ENCODE results near the gene INSC.
"Not testable (repeated sequence)": the region's sequence is repeated elsewhere in the genome, so short reads cannot be mapped to it uniquely, and the experiment has no call there.

INSC gene

DNA sequence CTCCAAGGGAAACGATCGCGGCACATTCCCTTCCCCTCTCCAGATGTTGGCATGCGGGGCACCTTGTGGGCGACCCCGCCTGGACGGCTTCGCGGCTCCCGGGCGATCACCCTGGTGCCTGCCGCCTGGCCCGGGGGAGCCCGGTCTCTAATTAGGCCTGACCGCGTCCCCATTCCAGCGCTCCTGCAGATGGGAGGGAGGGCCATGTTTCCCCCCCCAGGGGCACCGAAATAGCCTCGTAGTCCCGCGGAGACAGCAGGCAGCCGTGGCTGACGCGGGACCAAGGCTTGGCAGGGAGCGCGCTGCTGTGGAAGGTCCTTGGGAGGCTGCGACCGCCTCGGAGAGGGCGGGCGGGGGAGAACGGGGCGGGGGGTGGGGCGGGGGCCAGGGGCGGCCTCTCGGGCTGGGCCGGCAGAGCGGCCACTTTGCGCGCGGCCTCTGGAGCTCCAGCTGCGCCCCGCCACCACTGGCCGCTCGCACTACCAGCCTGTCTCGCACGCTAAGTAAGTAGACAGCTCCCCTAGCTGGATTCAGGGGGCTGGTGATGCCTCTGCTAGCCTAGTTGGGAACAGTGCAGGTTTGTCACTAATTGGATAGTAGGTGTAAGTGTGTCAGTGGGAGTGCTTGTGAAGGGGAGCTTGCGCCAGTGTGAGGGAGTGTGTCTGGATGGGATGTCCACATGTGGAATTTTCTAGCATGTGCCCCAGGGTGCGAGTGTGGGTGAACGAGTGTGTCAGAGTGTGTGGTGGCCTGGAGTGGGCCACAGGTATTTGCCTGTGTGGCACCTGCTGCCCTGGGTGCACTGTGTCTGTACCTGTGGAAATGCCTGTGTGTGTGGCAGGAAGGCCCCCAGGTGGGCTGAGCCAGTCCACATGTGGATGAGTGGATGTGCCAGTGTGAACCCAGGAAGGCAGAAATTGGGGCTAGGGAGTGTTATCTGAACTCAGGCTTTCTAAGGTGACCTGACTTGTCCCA, at the start of gene INSC:
Gene INSC, plus strand, starts transcription at position 423 of the 975 bp plus-strand sequence. CDS start 34,252 bp downstream, outside the sequence.
- no peak for DNase-seq (ENCODE audit: low read depth)
- peak within 1 kb of the TSS; percentile 18 for H3K4me3 ChIP-seq (ENCODE audit: low read length)
- no peak for TF ChIP-seq CTCF (IDR thresholded peaks at IDR 0.05; ENCODE audit: insufficient read depth, low read depth, low read length, missing control alignments)

DNA sequence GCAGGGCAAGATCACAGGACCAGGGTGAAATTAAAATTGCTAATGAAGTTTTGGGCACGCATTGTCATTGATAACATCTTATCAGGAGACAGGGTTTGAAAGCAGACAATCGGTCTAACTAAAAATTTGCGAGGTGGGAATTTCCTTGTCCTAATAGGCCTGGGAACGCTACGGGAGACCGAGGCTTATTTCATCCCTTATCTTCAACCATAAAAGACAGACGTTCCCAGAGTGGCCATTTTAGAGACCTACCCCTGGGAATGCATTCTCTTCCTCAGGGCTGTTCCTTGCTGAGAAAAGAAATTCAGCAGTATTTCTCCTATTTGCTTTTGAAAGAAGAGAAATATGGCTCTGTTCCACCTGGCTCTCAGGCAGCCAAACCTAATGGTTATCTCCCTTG, 45.0 kb upstream of the INSC start:
- not testable (repeated sequence) for DNase-seq (ENCODE audit: low read depth); H3K4me3 ChIP-seq (ENCODE audit: low read length)

DNA sequence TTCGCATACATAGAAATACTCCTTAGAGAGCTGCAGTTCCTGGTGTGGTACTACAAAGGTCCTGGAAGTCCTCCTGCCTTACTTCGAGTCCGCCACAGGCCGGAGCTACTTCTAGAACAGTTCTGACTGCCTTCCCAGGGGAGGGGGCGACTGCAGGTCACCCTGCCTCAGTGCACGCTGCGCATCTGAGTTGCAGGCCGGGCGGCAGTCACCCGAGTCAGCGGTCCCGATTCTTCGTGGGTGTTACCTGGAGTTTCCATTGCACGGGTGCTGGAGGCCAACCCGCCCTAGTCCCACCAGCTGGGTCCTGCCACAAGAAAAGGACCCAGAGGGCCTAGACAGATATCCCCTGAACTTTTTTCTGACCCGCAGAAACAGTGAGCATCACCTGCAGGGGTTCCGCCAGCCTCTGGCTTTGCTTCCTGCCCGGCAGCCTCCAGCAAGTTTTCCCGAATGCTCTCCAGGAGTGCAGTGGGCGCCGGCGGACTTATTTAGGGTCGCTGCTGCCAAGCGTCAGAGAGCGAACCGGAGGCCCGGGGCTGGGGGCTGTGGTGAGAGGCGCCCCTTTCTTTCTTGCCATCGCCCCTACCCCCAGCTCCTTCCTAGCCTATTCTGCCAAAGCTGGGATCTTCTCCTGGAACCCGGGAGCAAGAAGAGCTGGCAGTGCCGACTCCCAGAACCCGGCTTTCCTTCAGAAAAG, 43.0 kb upstream of the INSC start:
- DNase-seq (ENCODE audit: low read depth), result no peak
- H3K4me3 ChIP-seq (ENCODE audit: low read length), result no peak overlapping the region
- TF ChIP-seq CTCF (IDR thresholded peaks at IDR 0.05; ENCODE audit: insufficient read depth, low read depth, low read length, missing control alignments), result no peak

GRCh38 chr11:15072551-15073143, 42.1 kb upstream of the INSC start:
- no peak overlapping the region for H3K4me3 ChIP-seq (ENCODE audit: low read length)
- no peak for TF ChIP-seq CTCF (IDR thresholded peaks at IDR 0.05; ENCODE audit: insufficient read depth, low read depth, low read length, missing control alignments)
- no peak for DNase-seq (ENCODE audit: low read depth)

DNA sequence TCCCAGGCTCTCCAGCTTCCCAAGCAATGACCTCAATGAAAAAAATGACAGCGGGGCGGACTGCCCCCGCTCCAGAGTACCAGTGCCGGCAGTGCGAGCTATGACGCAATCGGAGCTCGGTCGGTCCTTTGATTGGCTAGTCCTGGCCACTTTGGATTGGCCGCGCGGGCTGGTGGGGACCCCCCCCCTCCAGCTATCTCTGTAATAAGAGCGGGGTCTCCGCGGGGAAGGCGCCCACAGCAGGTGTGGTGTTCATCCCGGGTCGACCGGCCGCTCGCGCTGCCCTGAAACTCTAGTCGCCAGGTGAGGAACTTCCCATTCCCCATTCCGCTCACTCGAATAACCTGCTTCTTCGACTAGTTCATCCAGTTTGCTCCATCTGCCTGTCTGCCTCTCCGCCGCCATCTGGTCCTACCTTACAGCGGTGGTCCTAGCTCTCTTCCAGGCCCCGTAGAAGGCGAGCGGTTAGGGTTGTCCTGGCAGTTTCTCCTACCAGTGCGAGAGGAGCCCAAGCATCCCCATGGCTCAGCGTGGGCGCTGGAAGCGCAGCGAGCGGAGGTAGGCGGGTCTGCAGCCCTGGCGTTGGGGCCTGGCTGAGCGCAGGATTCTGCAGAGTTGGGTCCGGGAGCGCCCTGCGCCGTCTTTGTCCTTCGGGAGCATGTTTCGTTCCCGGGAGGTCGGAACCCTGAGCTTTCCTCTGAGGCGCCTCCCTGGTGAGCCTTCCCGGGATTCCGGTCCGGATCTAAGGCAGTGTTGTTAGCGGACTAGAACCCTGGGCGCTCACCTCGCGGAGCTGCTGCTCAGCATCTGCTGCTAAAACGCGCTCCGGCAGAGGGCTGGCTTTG, 41.1 kb upstream of the INSC start, which contains the start of gene CALCB:
Gene CALCB, plus strand, starts transcription at position 233 of the 845 bp plus-strand sequence. CDS start 1,126 bp downstream, outside the sequence.
- DNase-seq (ENCODE audit: low read depth), result peak; percentile 57
- H3K4me3 ChIP-seq (ENCODE audit: low read length), result peak within 1 kb of the TSS; percentile 5
- no peak for TF ChIP-seq CTCF (IDR thresholded peaks at IDR 0.05; ENCODE audit: insufficient read depth, low read depth, low read length, missing control alignments)

DNA sequence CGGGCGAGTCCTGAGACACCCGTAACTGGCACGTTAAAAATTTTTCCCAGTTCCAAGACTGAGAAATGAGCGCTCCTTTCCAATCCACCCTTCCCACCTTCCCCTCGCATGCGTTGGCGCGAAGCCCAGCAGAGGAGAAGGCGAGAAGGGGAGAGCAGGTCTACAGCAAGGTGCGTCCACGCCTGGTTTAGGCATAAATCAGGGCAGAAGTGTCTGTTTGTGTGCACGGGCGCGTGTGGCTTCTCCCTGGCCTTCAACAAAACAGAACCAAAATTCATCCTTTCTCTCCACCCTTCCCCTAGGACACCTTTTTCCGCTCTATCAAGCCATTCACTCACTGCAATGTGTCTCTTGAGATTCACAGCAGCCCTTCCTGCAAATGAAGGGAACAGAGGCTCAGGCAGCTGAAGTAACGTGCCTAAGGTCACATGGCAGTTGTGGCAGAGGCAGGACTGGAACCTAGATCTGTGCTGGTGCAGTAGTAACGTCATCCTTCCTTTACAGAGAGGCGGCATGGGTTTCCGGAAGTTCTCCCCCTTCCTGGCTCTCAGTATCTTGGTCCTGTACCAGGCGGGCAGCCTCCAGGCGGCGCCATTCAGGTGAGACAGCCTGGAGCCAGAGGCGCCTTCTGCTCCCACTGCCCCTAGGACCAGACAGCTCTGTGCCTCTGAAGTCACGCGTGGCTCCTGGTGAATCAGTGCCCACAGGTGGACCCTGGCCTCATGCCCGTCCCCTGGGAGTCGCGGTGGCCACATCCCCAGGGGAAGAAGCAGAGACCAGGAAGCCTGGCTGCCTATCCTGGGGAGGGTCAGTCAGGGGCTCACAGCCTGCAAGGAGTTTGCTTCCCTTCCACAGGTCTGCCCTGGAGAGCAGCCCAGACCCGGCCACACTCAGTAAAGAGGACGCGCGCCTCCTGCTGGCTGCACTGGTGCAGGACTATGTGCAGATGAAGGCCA, 40.2 kb upstream of the INSC start:
- TF ChIP-seq CTCF (IDR thresholded peaks at IDR 0.05; ENCODE audit: insufficient read depth, low read depth, low read length, missing control alignments), result peak; percentile 77
- H3K4me3 ChIP-seq (ENCODE audit: low read length), result no peak overlapping the region
- DNase-seq (ENCODE audit: low read depth), result peak; percentile 79

All from epithelial cell of esophagus (primary cell).